Measurements from ENCODE around the gene ARHGAP23.

Gene ARHGAP23, protein sequence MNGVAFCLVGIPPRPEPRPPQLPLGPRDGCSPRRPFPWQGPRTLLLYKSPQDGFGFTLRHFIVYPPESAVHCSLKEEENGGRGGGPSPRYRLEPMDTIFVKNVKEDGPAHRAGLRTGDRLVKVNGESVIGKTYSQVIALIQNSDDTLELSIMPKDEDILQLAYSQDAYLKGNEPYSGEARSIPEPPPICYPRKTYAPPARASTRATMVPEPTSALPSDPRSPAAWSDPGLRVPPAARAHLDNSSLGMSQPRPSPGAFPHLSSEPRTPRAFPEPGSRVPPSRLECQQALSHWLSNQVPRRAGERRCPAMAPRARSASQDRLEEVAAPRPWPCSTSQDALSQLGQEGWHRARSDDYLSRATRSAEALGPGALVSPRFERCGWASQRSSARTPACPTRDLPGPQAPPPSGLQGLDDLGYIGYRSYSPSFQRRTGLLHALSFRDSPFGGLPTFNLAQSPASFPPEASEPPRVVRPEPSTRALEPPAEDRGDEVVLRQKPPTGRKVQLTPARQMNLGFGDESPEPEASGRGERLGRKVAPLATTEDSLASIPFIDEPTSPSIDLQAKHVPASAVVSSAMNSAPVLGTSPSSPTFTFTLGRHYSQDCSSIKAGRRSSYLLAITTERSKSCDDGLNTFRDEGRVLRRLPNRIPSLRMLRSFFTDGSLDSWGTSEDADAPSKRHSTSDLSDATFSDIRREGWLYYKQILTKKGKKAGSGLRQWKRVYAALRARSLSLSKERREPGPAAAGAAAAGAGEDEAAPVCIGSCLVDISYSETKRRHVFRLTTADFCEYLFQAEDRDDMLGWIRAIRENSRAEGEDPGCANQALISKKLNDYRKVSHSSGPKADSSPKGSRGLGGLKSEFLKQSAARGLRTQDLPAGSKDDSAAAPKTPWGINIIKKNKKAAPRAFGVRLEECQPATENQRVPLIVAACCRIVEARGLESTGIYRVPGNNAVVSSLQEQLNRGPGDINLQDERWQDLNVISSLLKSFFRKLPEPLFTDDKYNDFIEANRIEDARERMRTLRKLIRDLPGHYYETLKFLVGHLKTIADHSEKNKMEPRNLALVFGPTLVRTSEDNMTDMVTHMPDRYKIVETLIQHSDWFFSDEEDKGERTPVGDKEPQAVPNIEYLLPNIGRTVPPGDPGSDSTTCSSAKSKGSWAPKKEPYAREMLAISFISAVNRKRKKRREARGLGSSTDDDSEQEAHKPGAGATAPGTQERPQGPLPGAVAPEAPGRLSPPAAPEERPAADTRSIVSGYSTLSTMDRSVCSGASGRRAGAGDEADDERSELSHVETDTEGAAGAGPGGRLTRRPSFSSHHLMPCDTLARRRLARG (N-terminal part only)
- 0.17 to 0.70 (median 0.39) reads per million in 3 donors for total RNA-seq

DNA sequence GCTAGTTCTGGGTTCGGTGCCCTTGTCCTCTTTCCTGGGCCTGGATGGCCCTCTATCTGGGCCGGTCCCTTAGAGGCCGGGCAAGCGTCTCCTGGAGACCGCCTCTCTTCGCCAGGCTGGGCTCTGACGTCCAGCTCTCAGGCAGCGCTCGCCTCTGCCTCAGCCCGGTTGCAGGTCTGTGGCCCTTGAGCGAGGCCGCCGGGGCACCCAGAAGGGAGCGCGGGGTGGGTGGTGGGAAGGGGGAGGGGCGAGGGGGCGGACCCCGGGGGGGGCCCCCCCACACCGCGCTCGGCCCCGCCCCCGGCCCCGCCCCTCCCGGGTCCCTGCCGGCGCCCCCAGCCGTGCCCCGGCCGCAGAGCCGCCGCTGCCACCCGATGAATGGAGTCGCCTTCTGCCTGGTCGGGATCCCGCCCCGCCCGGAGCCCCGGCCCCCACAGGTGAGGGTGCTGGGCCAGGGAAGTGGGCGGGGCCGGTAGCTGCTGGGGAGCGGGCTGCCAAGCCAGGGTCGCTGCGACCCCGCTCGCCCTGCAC, at the start of gene ARHGAP23:
TSS of gene ARHGAP23 (plus strand) at position 353 of the 531 bp plus-strand sequence. CDS start at position 375, 22 bp downstream.
- Histone ChIP-seq H3K9me3 (ENCODE audit: control insufficient read depth, low read length) (no peaks in the 10 kb centered on the region), H3K27ac (ENCODE audit: insufficient read depth, low read length, poor library complexity, severe bottlenecking) (no peak within 1 kb of the TSS), H3K4me3 (ENCODE audit: insufficient read depth, low read depth, low read length, poor library complexity, severe bottlenecking) (peak within 1 kb of the TSS; percentile 76), H3K27me3 (replicated peaks; ENCODE audit: control insufficient read depth, insufficient read depth, low read length, poor library complexity, severe bottlenecking) (no peaks in the 10 kb centered on the region), H3K4me1 (ENCODE audit: control insufficient read depth, insufficient read depth, low read length, poor library complexity, severe bottlenecking) (peaks cover 11% of the 10 kb centered on the region), H3K36me3 (ENCODE audit: control insufficient read depth, insufficient read depth, low read length) (no peaks in the 10 kb centered on the region)
- DNase-seq = peak; percentile 9 to 38 (median 23)

DNA sequence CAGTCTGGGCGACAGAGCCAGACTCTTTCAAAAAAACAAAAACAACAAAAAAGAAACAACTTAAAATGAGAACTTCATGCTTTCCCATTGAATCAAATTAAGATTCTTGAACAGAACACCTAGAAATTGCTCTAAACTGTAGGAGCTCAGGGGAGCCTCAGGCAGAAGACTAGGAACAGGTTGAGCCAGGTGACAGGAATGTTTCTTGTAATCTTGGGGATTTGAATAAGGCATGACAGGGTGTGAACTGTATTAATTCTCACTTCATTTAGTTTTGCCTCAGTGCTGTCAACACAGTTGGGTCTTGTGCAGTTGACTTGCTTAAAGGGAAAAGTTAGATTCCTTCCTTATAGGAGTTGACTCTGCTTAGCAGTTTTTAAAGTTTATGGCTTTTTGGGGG, 48.8 kb upstream of the ARHGAP23 start:
- DNase-seq = no peak
- H3K4me1 ChIP-seq (ENCODE audit: control insufficient read depth, insufficient read depth, low read length, poor library complexity, severe bottlenecking) = no peaks in the 10 kb centered on the region
- no peaks in the 10 kb centered on the region for H3K9me3 ChIP-seq (ENCODE audit: control insufficient read depth, low read length)
- H3K27me3 ChIP-seq (replicated peaks; ENCODE audit: control insufficient read depth, insufficient read depth, low read length, poor library complexity, severe bottlenecking) = no peaks in the 10 kb centered on the region
- no peak overlapping the region for H3K4me3 ChIP-seq (ENCODE audit: insufficient read depth, low read depth, low read length, poor library complexity, severe bottlenecking)
- no peak overlapping the region for H3K27ac ChIP-seq (ENCODE audit: insufficient read depth, low read length, poor library complexity, severe bottlenecking)
- no peaks in the 10 kb centered on the region for H3K36me3 ChIP-seq (ENCODE audit: control insufficient read depth, insufficient read depth, low read length)

DNA sequence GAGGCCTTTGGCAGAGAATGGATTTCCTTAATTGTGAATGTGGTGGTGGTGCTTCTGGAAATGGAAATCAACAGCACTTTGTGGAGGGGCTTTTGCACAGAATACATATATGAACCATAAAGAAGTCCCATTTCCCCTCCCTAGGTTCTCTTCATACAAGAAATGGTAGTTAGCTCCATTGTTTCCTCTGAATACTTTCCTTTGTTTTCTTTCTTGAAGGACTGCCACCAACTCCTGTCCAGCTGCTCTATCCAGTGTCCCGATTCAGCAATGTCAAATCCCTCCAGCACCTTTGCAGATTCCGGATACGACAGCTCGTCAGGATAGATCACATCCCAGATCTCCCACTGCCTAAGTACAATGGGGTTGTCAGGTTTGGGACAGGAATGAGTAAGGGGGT, 33.2 kb upstream of the ARHGAP23 start:
- Histone ChIP-seq H3K4me3 (ENCODE audit: insufficient read depth, low read depth, low read length, poor library complexity, severe bottlenecking) (no peak overlapping the region), H3K4me1 (ENCODE audit: control insufficient read depth, insufficient read depth, low read length, poor library complexity, severe bottlenecking) (no peaks in the 10 kb centered on the region), H3K27ac (ENCODE audit: insufficient read depth, low read length, poor library complexity, severe bottlenecking) (no peak overlapping the region), H3K9me3 (ENCODE audit: control insufficient read depth, low read length) (no peaks in the 10 kb centered on the region), H3K36me3 (ENCODE audit: control insufficient read depth, insufficient read depth, low read length) (peaks cover 20% of the 10 kb centered on the region), H3K27me3 (replicated peaks; ENCODE audit: control insufficient read depth, insufficient read depth, low read length, poor library complexity, severe bottlenecking) (no peaks in the 10 kb centered on the region)
- no peak for DNase-seq

DNA sequence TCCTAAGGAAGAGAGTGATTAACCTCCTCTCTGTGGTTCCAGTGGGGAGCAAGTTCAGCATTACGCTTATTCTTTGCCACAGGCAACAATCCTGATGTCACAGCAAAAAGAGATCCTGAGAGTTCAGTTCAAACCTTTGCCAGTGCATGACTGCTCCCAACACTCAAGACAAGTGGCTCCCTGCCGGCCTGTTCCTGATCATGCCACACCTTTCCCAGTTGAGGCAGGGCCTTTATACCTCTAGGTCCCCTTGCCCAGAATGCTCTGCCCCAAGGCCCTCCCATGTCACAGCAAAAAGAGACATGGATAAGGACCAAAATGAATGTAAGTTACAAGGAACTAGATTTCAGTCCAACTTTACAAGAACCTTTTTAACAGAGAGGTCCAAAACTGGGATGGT, 31.0 kb upstream of the ARHGAP23 start:
- Histone ChIP-seq H3K36me3 (ENCODE audit: control insufficient read depth, insufficient read depth, low read length) (peaks cover 34% of the 10 kb centered on the region), H3K4me1 (ENCODE audit: control insufficient read depth, insufficient read depth, low read length, poor library complexity, severe bottlenecking) (no peaks in the 10 kb centered on the region), H3K27me3 (replicated peaks; ENCODE audit: control insufficient read depth, insufficient read depth, low read length, poor library complexity, severe bottlenecking) (no peaks in the 10 kb centered on the region), H3K27ac (ENCODE audit: insufficient read depth, low read length, poor library complexity, severe bottlenecking) (no peak overlapping the region), H3K4me3 (ENCODE audit: insufficient read depth, low read depth, low read length, poor library complexity, severe bottlenecking) (no peak overlapping the region), H3K9me3 (ENCODE audit: control insufficient read depth, low read length) (no peaks in the 10 kb centered on the region)
- no peak for DNase-seq

DNA sequence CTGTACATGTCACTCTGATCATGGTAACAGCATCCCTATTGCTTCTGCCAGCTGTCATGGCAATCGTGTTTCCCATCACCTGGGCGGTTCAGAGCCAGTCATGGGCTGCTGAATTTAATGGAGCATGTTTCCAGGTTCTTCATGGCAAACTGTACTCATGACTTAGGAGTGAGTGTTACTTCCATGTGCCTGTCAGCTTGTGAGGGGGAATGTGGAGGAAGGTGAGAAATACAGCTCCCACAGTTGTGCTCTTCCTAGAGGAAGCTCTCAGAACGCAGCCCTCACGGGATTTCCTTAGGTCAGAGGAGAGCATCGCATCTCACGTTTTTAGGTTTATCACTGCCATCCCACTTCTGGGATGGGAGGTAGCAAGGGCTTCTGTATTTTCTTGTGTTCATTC, 28.0 kb upstream of the ARHGAP23 start:
- Histone ChIP-seq H3K27ac (ENCODE audit: insufficient read depth, low read length, poor library complexity, severe bottlenecking) (no peak overlapping the region), H3K36me3 (ENCODE audit: control insufficient read depth, insufficient read depth, low read length) (peaks cover 32% of the 10 kb centered on the region)

DNA sequence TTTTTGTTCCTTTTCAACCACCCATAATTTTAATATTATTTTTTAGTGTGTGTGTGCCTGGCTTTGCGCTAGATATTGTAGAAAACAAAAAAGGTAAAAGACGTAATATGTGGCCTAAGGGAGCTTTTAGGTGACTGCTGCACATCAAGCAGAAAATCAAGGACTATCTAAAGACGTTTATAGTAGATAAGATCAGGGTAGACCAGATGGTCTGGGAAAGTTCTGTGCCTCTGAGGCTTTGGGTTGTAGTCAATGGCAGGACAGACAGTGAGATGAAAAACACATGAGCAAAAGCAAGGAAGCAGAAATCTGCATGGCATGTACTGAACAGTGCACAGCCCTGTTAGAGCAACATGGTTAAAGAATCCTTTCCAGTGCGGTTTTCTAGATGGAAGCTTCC, 26.8 kb upstream of the ARHGAP23 start:
- Histone ChIP-seq H3K36me3 (ENCODE audit: control insufficient read depth, insufficient read depth, low read length) (peaks cover 26% of the 10 kb centered on the region), H3K27me3 (replicated peaks; ENCODE audit: control insufficient read depth, insufficient read depth, low read length, poor library complexity, severe bottlenecking) (no peaks in the 10 kb centered on the region), H3K4me3 (ENCODE audit: insufficient read depth, low read depth, low read length, poor library complexity, severe bottlenecking) (no peak overlapping the region), H3K27ac (ENCODE audit: insufficient read depth, low read length, poor library complexity, severe bottlenecking) (no peak overlapping the region), H3K9me3 (ENCODE audit: control insufficient read depth, low read length) (no peaks in the 10 kb centered on the region), H3K4me1 (ENCODE audit: control insufficient read depth, insufficient read depth, low read length, poor library complexity, severe bottlenecking) (no peaks in the 10 kb centered on the region)
- no peak for DNase-seq

More for the DNA sequence above, 28.0 kb upstream of the ARHGAP23 start:
- no peaks in the 10 kb centered on the region for H3K4me1 ChIP-seq (ENCODE audit: control insufficient read depth, insufficient read depth, low read length, poor library complexity, severe bottlenecking)
- H3K27me3 ChIP-seq (replicated peaks; ENCODE audit: control insufficient read depth, insufficient read depth, low read length, poor library complexity, severe bottlenecking) = no peaks in the 10 kb centered on the region
- no peaks in the 10 kb centered on the region for H3K9me3 ChIP-seq (ENCODE audit: control insufficient read depth, low read length)
- H3K4me3 ChIP-seq (ENCODE audit: insufficient read depth, low read depth, low read length, poor library complexity, severe bottlenecking) = no peak overlapping the region
- no peak for DNase-seq

DNA sequence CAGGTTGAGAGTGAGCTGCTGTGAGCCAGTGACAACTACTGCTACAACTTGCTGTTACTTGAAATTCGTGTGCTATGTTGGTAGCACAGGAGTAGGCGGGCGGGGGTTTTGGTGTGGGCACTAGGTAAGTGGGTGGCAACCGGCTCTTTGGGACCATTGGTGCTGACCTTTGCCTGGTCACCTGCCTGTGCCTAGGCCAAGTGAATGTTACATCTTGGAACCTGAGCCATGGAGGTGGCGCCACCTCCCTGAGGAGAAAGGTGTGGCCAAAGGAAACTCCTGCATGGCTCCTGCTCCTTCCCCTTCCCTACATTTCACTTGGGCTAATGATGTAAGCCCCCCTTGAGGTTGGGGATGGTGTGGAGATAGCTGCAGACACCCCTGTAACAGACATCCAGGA, 25.4 kb upstream of the ARHGAP23 start:
- no peak for DNase-seq
- no peak overlapping the region for H3K4me3 ChIP-seq (ENCODE audit: insufficient read depth, low read depth, low read length, poor library complexity, severe bottlenecking)
- no peaks in the 10 kb centered on the region for H3K9me3 ChIP-seq (ENCODE audit: control insufficient read depth, low read length)
- no peaks in the 10 kb centered on the region for H3K27me3 ChIP-seq (replicated peaks; ENCODE audit: control insufficient read depth, insufficient read depth, low read length, poor library complexity, severe bottlenecking)
- H3K27ac ChIP-seq (ENCODE audit: insufficient read depth, low read length, poor library complexity, severe bottlenecking) = no peak overlapping the region
- H3K4me1 ChIP-seq (ENCODE audit: control insufficient read depth, insufficient read depth, low read length, poor library complexity, severe bottlenecking) = no peaks in the 10 kb centered on the region
- H3K36me3 ChIP-seq (ENCODE audit: control insufficient read depth, insufficient read depth, low read length) = peaks cover 15% of the 10 kb centered on the region

DNA sequence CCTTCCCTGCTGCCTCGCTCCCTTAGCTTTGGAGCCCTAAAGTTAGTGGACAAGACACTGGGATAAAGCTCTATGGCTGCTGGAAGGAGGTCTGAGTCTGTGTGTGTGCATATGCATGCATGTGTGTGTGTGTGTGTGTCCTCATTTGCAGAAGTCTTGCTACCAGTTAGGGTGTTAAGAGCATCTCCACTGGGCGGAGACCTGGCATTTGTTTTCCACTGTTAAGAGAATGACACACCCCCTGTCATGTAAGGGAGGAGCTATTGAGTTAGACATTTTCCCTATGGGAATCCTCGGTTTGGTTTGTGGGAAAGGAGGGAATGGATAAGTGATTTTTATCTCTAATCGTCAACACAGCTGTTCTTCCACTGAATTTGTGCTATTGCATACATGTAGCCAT, 24.8 kb upstream of the ARHGAP23 start:
- H3K4me3 ChIP-seq (ENCODE audit: insufficient read depth, low read depth, low read length, poor library complexity, severe bottlenecking) = no peak overlapping the region
- no peak for DNase-seq
- no peak overlapping the region for H3K27ac ChIP-seq (ENCODE audit: insufficient read depth, low read length, poor library complexity, severe bottlenecking)
- H3K4me1 ChIP-seq (ENCODE audit: control insufficient read depth, insufficient read depth, low read length, poor library complexity, severe bottlenecking) = no peaks in the 10 kb centered on the region
- H3K9me3 ChIP-seq (ENCODE audit: control insufficient read depth, low read length) = no peaks in the 10 kb centered on the region
- H3K27me3 ChIP-seq (replicated peaks; ENCODE audit: control insufficient read depth, insufficient read depth, low read length, poor library complexity, severe bottlenecking) = no peaks in the 10 kb centered on the region
- peaks cover 15% of the 10 kb centered on the region for H3K36me3 ChIP-seq (ENCODE audit: control insufficient read depth, insufficient read depth, low read length)

DNA sequence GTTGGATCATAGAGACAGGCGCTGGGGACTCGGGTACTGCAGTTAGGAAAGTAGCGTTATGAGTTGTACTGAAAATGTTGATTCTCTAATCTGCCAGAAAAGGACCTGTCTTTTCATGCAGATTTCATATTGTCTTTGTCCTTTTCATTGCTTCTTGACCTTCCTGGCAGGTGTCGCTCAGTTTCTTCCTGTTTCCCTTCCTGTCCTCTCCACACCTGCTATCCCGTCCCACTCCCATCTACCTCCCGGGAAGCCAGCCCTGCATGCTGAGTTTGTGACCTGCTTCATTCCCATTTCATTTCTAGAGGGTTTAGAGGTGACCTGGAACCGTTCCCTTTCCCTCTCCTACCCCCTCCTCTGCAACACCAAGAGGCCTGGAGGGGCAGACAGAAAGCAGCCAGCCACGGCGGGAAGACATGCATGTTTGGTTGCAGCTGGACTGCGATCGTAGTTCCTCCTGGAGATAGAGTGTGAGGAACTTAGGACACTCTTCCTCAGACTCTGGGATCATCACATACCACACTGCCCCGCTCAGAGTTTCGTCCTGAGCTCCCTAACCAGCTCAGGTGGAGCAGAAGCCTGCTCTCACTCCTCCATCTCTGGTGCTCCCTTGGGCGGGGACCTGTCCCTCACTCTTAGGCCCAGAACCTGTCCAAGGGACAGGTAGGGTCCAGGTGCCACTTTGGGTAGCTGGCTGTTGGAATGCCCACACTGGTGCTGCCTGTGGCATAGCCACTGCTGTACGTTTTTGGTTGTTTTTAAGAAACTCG, 23.9 kb upstream of the ARHGAP23 start:
- no peak for DNase-seq
- Histone ChIP-seq H3K27me3 (replicated peaks; ENCODE audit: control insufficient read depth, insufficient read depth, low read length, poor library complexity, severe bottlenecking) (no peaks in the 10 kb centered on the region), H3K27ac (ENCODE audit: insufficient read depth, low read length, poor library complexity, severe bottlenecking) (no peak overlapping the region), H3K4me3 (ENCODE audit: insufficient read depth, low read depth, low read length, poor library complexity, severe bottlenecking) (no peak overlapping the region), H3K9me3 (ENCODE audit: control insufficient read depth, low read length) (no peaks in the 10 kb centered on the region), H3K4me1 (ENCODE audit: control insufficient read depth, insufficient read depth, low read length, poor library complexity, severe bottlenecking) (no peaks in the 10 kb centered on the region), H3K36me3 (ENCODE audit: control insufficient read depth, insufficient read depth, low read length) (peaks cover 15% of the 10 kb centered on the region)

All from effector memory CD4-positive, alpha-beta T cell (primary cell).